ENCODE data around the gene OR2H1.

DNA sequence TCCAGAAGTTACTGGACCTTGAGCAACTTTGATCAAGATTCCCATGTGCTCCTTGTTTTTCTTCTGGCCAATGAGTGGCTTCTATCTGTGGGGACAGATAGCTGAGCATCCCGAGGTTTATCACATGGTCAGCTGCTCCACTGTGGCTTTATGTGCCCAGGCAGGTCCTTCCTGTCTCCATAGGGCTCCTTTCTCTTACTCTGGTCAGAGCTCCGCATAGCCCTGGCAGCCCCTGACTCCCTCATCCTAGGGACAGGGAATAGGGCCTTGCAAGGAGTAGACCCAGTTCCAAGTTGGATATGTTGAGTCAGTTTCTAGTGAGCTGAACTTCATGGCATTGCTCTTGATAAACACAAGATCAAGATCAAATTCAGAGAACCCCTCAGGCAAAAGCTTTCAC, 37.2 kb downstream of the OR2H1 start:
- no peak for TF ChIP-seq GATA2 (IDR thresholded peaks at IDR 0.05; ENCODE audit: low read depth, low read length)
- no peak for TF ChIP-seq GATA3 (IDR thresholded peaks at IDR 0.05; ENCODE audit: low read depth, low read length)
